Posterior cingulate gyrus (tissue), 11 donors: ENCODE data around the gene AUH.

Experiments used
- DNase-seq, 10 donors: peaks; one replicate each; pipeline versions ENCODE4 v3.0.0 to v3.0.0-alpha.2; 2020 to 2021; ENCODE audit warnings: mixed read lengths in 3 of 10
- intact Hi-C: fragments of 100-400 bp; cut with DNase I; formaldehyde crosslinking; loops from one replicate; pipeline ENCODE4 v1.15.1; 2023

AUH gene

DNA sequence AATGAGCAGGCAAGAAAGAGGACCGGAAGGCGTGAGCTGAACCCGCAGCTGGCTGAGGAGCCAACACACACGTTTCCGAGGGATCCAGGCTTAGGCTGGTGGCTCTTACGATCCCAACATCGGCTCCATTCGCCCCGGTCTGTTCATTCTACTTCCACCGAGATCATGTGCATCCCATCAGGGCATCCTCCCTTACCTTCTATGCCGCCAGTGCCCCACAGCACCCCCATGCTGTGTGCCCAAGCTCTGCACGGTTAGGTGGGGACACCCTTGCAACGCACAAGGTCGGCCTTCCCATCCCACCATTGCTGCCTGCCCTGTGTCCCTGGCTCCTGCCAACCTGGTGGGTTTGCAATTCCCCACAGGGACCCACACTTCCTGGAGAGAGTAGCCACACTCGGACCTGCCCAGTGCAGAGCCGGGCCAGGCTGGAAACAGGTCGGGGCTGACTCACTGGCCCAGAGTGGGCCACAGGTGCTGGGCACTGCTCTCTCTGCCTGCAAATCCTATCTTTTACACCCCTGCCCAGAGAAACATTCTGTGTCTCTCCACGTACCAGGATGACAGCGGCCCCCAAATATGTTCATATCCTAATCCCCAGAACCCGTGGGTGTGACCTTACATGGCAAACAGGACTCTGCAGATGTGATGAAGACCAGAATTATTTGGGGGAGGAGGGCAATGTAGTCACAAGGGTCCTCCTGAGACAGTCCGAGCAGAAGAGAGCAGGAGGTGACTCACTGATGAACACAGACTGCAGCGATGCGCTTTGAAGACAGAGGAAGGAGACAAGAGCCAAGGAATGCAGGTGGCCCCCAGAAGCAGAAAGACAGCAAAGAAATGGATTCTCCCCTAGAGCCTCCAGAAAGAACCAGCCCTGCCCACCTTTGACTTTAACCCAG, 182.2 kb downstream of the AUH start:
- intact Hi-C loops: no loop called here
- DNase-seq: no peak

GRCh38 chr9:91178281-91179236, 183.2 kb downstream of the AUH start:
- intact Hi-C loops: no loop called here

DNA sequence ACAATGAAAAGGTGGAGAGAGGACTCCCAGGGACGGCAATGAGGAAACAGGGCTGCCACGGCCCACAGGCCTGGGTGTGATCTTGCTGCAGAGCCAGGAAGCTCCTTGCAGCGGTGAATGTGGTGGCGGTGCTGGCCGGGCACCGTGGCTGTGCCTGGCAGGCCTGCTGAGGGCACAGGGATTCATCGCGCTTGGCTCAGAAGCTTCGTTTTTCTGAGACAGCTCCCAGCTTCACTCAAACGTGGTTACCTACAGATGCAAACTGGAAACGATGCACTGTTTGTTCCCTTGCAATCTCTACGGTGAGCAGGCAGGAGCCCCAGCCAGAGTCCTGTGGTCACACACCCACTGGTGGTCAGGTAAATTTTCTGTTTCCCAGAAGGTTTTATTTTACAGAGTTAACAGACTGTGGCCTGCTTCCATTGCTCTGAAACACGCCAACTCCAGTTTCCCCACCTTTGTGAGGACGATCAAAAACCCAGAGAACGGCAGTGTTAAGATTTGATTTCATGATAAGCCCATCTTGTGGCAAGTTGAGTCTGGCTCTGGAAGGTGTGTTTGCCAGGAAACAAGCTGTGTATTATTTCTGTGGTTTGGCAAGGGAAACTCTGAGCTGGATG, 183.9 kb downstream of the AUH start:
- DNase-seq: peak in 1 of 10 donors; percentile 78
- intact Hi-C loops: no loop called here

More at GRCh38 chr9:91178281-91179236, 183.2 kb downstream of the AUH start:
- peak in 1 of 10 donors; percentile 68 for DNase-seq

- intact Hi-C loops: no loop called here
- no peak for DNase-seq
Observed at GRCh38 chr9:91177081-91177480, 184.6 kb downstream of the AUH start.

GRCh38 chr9:91176426-91176825, 185.3 kb downstream of the AUH start:
- intact Hi-C loops: no loop called here
- DNase-seq: no peak

GRCh38 chr9:91174772-91175171, 186.9 kb downstream of the AUH start:
- no peak for DNase-seq
- intact Hi-C loops: no loop called here

- intact Hi-C loops: no loop called here
- no peak for DNase-seq
Observed at GRCh38 chr9:91172329-91172728, 189.4 kb downstream of the AUH start.

- intact Hi-C loops: no loop called here
- no peak for DNase-seq
Observed at GRCh38 chr9:91170951-91171350, 190.8 kb downstream of the AUH start.

DNA sequence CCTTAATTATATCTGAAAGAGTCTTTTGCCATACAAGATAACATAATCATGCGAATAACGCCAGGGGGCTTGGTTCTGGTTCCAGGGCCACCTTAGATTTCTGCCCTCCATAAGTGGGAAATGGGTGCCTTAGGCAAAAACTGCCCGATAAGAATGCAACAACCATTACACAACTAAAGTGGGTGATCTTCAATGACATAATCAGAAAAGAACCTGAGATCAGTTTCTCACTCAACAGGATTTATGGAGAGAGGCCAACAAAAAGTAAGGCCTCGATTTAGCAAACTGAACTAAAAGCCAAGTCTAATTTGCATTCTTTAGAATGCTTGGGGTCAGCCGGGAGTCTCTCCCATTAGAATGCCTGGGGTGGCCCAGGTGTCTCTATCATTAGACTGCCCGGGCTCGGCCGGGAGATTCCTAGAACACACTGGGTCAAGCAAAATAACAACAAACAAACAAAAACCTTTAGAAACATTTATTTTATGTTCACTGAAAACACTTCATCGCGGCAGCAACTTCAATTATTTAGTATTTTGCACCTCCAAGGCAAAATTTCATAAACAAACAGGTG, 194.8 kb downstream of the AUH start:
- no peak for DNase-seq
- intact Hi-C loops: no loop called here

- intact Hi-C loops: no loop called here
- DNase-seq: peak in 4 of 10 donors; percentile 13 to 41 (median 36)
Observed at GRCh38 chr9:91164724-91165520, 196.8 kb downstream of the AUH start.
